ENCODE results near the gene OR13D1. TPM values are rescaled to one million over a fixed set of nuclear protein-coding genes. Genes with fewer than 3 reads are reported as not detected.

Gene OR13D1
- polyA plus RNA-seq, 1 of the 3 experiments (the other 2 are of a cell fraction), result not detected

- TF ChIP-seq, protein P1, sequence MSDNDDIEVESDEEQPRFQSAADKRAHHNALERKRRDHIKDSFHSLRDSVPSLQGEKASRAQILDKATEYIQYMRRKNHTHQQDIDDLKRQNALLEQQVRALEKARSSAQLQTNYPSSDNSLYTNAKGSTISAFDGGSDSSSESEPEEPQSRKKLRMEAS (IDR thresholded peaks at IDR 0.05; ENCODE audit: low read depth), result no peak
- TF ChIP-seq FOSL2 (IDR thresholded peaks at IDR 0.05; ENCODE audit: borderline replicate concordance, low read depth), result no peak
- no peak for TF ChIP-seq JUND (IDR thresholded peaks at IDR 0.05)
- no peak for TF ChIP-seq RFX5 (IDR thresholded peaks at IDR 0.05; ENCODE audit: low read length)
- TF ChIP-seq YY1 (IDR thresholded peaks at IDR 0.05; ENCODE audit: low read depth), result no peak
- no peak for TF ChIP-seq MEF2A (IDR thresholded peaks at IDR 0.05; ENCODE audit: borderline replicate concordance, low read depth)
- TF ChIP-seq, protein P2, sequence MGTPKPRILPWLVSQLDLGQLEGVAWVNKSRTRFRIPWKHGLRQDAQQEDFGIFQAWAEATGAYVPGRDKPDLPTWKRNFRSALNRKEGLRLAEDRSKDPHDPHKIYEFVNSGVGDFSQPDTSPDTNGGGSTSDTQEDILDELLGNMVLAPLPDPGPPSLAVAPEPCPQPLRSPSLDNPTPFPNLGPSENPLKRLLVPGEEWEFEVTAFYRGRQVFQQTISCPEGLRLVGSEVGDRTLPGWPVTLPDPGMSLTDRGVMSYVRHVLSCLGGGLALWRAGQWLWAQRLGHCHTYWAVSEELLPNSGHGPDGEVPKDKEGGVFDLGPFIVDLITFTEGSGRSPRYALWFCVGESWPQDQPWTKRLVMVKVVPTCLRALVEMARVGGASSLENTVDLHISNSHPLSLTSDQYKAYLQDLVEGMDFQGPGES (IDR thresholded peaks at IDR 0.05; ENCODE audit: low read depth, low read length), result no peak
Observed at GRCh38 chr9:104725014-104725413, 30.7 kb downstream of the OR13D1 start (continued).

GRCh38 chr9:104738452-104738851, 44.1 kb downstream of the OR13D1 start:
- Histone ChIP-seq H3K4me3 (ENCODE audit: low read depth in 2 of 2, low read length in 1 of 2) (no peak overlapping the region), H3F3A (replicated peaks; ENCODE audit: insufficient read depth) (peaks cover 7% of the 10 kb centered on the region), H3K79me2 (ENCODE audit: insufficient read depth) (no peaks in the 10 kb centered on the region), H3K9me3 (no peaks in the 10 kb centered on the region), H3K4me2 (no peak overlapping the region), H3K36me3 (replicated peaks in 1 of 2; ENCODE audit: control insufficient read depth in 1 of 2, insufficient read depth in 2 of 2, low read length in 1 of 2) (no peaks in the 10 kb centered on the region), H2AFZ (ENCODE audit: low read depth) (no peak overlapping the region), H3K27ac (ENCODE audit: low read depth in 2 of 2, low read length in 1 of 2) (no peak overlapping the region), H3K9me2 (no peaks in the 10 kb centered on the region), H3K4me1 (ENCODE audit: control insufficient read depth in 1 of 2, insufficient read depth in 2 of 2, low read depth in 1 of 2, low read length in 1 of 2) (no peaks in the 10 kb centered on the region; a peak in 1 of 4 replicates), H3K9ac (no peak overlapping the region), H4K20me1 (ENCODE audit: insufficient read depth) (no peaks in the 10 kb centered on the region), H3K27me3 (ENCODE audit: insufficient read depth) (no peaks in the 10 kb centered on the region)
- no peak for TF ChIP-seq NFIC (IDR thresholded peaks at IDR 0.05; ENCODE audit: borderline replicate concordance)
- TF ChIP-seq SIN3A (IDR thresholded peaks at IDR 0.05; ENCODE audit: borderline replicate concordance, low read depth, low read length), result no peak
- TF ChIP-seq, protein P3, sequence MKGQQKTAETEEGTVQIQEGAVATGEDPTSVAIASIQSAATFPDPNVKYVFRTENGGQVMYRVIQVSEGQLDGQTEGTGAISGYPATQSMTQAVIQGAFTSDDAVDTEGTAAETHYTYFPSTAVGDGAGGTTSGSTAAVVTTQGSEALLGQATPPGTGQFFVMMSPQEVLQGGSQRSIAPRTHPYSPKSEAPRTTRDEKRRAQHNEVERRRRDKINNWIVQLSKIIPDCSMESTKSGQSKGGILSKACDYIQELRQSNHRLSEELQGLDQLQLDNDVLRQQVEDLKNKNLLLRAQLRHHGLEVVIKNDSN (IDR thresholded peaks at IDR 0.05; ENCODE audit: borderline replicate concordance, low read depth), result no peak
- TF ChIP-seq TEAD4 (IDR thresholded peaks at IDR 0.05; ENCODE audit: borderline replicate concordance, insufficient read depth), result no peak
- TF ChIP-seq CHD2 (IDR thresholded peaks at IDR 0.05; ENCODE audit: low read length, partially characterized antibody), result no peak
- no peak for TF ChIP-seq SMC3 (IDR thresholded peaks at IDR 0.05; ENCODE audit: low read depth, low read length)
- TF ChIP-seq GABPA (IDR thresholded peaks at IDR 0.05; ENCODE audit: low read depth), result no peak
- no peak for TF ChIP-seq MXI1 (IDR thresholded peaks at IDR 0.05; ENCODE audit: low read depth, low read length)
- TF ChIP-seq EZH2phosphoT487 (IDR thresholded peaks at IDR 0.05; ENCODE audit: borderline replicate concordance, low read depth), result no peak
- no peak for TF ChIP-seq TCF12 (IDR thresholded peaks at IDR 0.05)
- TF ChIP-seq FOSL2 (IDR thresholded peaks at IDR 0.05; ENCODE audit: borderline replicate concordance, low read depth), result no peak
- no peak for TF ChIP-seq REST (IDR thresholded peaks at IDR 0.05; ENCODE audit: low read depth, low read length)
- no peak for TF ChIP-seq NRF1 (IDR thresholded peaks at IDR 0.05; ENCODE audit: low read depth, low read length)
- TF ChIP-seq RCOR1 (IDR thresholded peaks at IDR 0.05; ENCODE audit: low read length), result no peak
- POLR2A ChIA-PET, result no interaction called here
- CTCF ChIA-PET, result no interaction called here
- no peak for DNase-seq
- 88% methylated on average over 3 of the region's 3 CpGs for whole genome bisulfite sequencing (ENCODE audit: low lambda C conversion rate)

Data from SK-N-SH (cell line).